Upper lobe of right lung (tissue), 1 donor: Measurements from ENCODE around the gene ENTR1. TPM values are rescaled to one million over a fixed set of nuclear protein-coding genes. Genes with fewer than 3 reads are reported as not detected.

Experiments used
- ATAC-seq: fragments of 200-7000 bp; cut with Tn5 transposase; one replicate; pipeline ENCODE4 v1.9.1; 2020; ENCODE audit warnings: mild to moderate bottlenecking, moderate library complexity
- DNase-seq: peaks from one replicate; pipeline ENCODE4 v3.0.0-alpha.2; 2020
- H3K27ac ChIP-seq: fragments of 200-600 bp; one replicate; pipeline ENCODE4 v1.8.0; 2022
- H3K27me3 ChIP-seq: fragments of 200-600 bp; one replicate; pipeline ENCODE4 v1.8.0; 2022; ENCODE audit warnings: mild to moderate bottlenecking
- H3K36me3 ChIP-seq: fragments of 200-600 bp; one replicate; pipeline ENCODE4 v1.8.0; 2022
- H3K4me1 ChIP-seq: fragments of 200-600 bp; one replicate; pipeline ENCODE4 v1.8.0; 2022
- H3K4me3 ChIP-seq: fragments of 200-600 bp; one replicate; pipeline ENCODE4 v1.8.0; 2022; ENCODE audit warnings: mild to moderate bottlenecking
- H3K9me3 ChIP-seq: fragments of 200-600 bp; one replicate; pipeline ENCODE4 v1.8.0; 2022
- CTCF ChIP-seq: fragments of 200-600 bp; IDR thresholded peaks from one replicate; pipeline ENCODE4 v1.8.0; 2022; ENCODE audit warnings: antibody characterized with exemption
- intact Hi-C: fragments of 100-400 bp; cut with DNase I; formaldehyde crosslinking; loops from one replicate; pipeline ENCODE4 v1.11.0; 2022
- total RNA-seq: library from RNA; stranded (reverse); fragmentation: NEBNext Ultra II Directional; extraction: Animal tissue kit (Norgen Biotek cat#: 25700); gene quantifications from one replicate; pipeline ENCODE4 v1.2.1, GENCODE V29; 2021
- donor health status: DM: no; HTN: yes; CAD: no; lungs with severe emphysema.

ENTR1 gene
- total RNA-seq, 1 donor from 2014 or later = 36.4 TPM

GRCh38 chr9:136354592-136355085 is 55.8 kb downstream of the ENTR1 start:
- peak; percentile 17 for ATAC-seq
- no peak for TF ChIP-seq CTCF
- no peak for DNase-seq
- Histone ChIP-seq H3K27ac (peak overlapping the region; percentile 11), H3K9me3 (no peaks in the 10 kb centered on the region), H3K4me3 (no peak overlapping the region), H3K36me3 (peaks cover 4% of the 10 kb centered on the region), H3K4me1 (no peaks in the 10 kb centered on the region), H3K27me3 (no peaks in the 10 kb centered on the region)
- intact Hi-C loops = no loop called here

- no peaks in the 10 kb centered on the region for H3K4me1 ChIP-seq
- H3K9me3 ChIP-seq = no peaks in the 10 kb centered on the region
- ATAC-seq = no peak
- peak overlapping the region; percentile 11 for H3K27ac ChIP-seq
- no peaks in the 10 kb centered on the region for H3K27me3 ChIP-seq
- no peak for DNase-seq
- no peak for TF ChIP-seq CTCF
- H3K4me3 ChIP-seq = no peak overlapping the region
- H3K36me3 ChIP-seq = peaks cover 4% of the 10 kb centered on the region
- intact Hi-C loops = no loop called here
Measured at GRCh38 chr9:136353757-136354488, 56.5 kb downstream of the ENTR1 start.

GRCh38 chr9:136353088-136353487 is 57.3 kb downstream of the ENTR1 start:
- no peak overlapping the region for H3K4me3 ChIP-seq
- intact Hi-C loops = no loop called here
- H3K36me3 ChIP-seq = peaks cover 4% of the 10 kb centered on the region

GRCh38 chr9:136352682-136353081 is 57.7 kb downstream of the ENTR1 start:
- H3K27ac ChIP-seq = no peak overlapping the region
- H3K9me3 ChIP-seq = no peaks in the 10 kb centered on the region
- TF ChIP-seq CTCF = no peak
- H3K27me3 ChIP-seq = no peaks in the 10 kb centered on the region
- peaks cover 4% of the 10 kb centered on the region for H3K36me3 ChIP-seq
- intact Hi-C loops = no loop called here
- ATAC-seq (peak; percentile 62), DNase-seq (peak; percentile 81)
- no peaks in the 10 kb centered on the region for H3K4me1 ChIP-seq
- H3K4me3 ChIP-seq = no peak overlapping the region

More at GRCh38 chr9:136353088-136353487, 57.3 kb downstream of the ENTR1 start:
- no peak overlapping the region for H3K27ac ChIP-seq
- DNase-seq = no peak
- H3K9me3 ChIP-seq = no peaks in the 10 kb centered on the region
- TF ChIP-seq CTCF = no peak
- ATAC-seq = no peak
- no peaks in the 10 kb centered on the region for H3K27me3 ChIP-seq
- no peaks in the 10 kb centered on the region for H3K4me1 ChIP-seq

Other genes with a start within 250 kb of the ENTR1 start
- not detected for gene LHX3, start 205.5 kb downstream of the ENTR1 start, total RNA-seq
- 13.1 TPM for gene QSOX2, start 164.8 kb downstream of the ENTR1 start, total RNA-seq
- 0.09 TPM for gene CCDC187, start 106.5 kb downstream of the ENTR1 start, total RNA-seq
- 27.3 TPM for gene GPSM1, start 83.1 kb downstream of the ENTR1 start, total RNA-seq
- 15.5 TPM for gene DNLZ, start 46.9 kb downstream of the ENTR1 start, total RNA-seq
- 10.0 TPM for gene CARD9, start 36.9 kb downstream of the ENTR1 start, total RNA-seq
- gene SNAPC4, start 10.4 kb downstream of the ENTR1 start, total RNA-seq = 7.2 TPM
- 41.9 TPM for gene PMPCA, start within 50 bp of the ENTR1 start, total RNA-seq
- gene INPP5E, start 29.2 kb upstream of the ENTR1 start, total RNA-seq = 13.0 TPM
- 63.7 TPM for gene SEC16A, start 72.4 kb upstream of the ENTR1 start, total RNA-seq
- gene NOTCH1, start 135.4 kb upstream of the ENTR1 start, total RNA-seq = 114 TPM